Inflammatory macrophage treated with lipopolysaccharide for 1 hour (primary cell): ENCODE measurements around the gene CES5A.
"Not testable (repeated sequence)": the region's sequence is repeated elsewhere in the genome, so short reads cannot be mapped to it uniquely, and the experiment has no call there.

Experiments
- DNase-seq, 2 donors: peaks; one replicate each; pipeline ENCODE4 v3.0.0-alpha.2; 2020 to 2022

Gene CES5A

DNA sequence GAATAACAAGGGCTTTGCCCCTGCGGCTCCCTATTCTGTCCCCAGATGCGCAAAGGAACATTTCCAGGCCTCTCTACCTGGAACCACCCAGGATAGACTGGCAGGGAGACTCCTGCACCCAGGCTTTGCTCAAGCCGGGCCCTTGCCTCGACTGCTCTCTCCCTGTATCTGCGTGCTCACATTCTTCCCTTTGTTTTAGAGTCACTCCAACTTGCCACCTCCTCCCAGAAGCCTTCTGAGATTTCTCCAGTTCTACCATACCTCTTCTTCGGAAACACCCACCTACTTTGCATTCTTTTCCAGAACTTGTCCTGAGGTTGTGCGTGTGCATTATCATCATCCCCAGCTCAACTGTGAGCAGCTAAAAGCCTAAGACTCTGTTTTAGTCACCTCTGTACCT is 3.0 kb downstream of the CES5A start:
- no peak for DNase-seq

- DNase-seq = no peak
Observed at GRCh38 chr16:55871411-55872038, 3.6 kb downstream of the CES5A start.

GRCh38 chr16:55868980-55869379 is 6.2 kb downstream of the CES5A start:
- DNase-seq = no peak

DNA sequence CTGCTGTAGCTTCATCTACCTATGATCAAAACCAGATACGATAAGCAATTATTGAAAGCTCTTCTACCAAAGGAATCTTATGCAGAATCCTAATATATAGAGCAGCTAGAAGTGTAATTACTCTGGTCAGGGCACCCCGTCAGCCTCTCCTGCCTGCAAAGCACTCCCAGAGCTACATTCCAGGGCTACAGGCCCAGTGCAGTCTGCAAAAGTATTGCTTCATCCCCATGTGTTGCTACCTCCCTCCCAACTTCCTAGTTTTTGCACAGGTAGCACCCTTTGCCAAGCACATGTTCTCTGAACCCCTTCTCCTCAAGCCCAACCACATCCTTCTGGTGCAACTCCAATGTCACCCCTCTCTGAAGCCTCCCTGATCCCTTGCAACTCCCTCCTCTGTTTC is 7.0 kb downstream of the CES5A start:
- DNase-seq = no peak

DNA sequence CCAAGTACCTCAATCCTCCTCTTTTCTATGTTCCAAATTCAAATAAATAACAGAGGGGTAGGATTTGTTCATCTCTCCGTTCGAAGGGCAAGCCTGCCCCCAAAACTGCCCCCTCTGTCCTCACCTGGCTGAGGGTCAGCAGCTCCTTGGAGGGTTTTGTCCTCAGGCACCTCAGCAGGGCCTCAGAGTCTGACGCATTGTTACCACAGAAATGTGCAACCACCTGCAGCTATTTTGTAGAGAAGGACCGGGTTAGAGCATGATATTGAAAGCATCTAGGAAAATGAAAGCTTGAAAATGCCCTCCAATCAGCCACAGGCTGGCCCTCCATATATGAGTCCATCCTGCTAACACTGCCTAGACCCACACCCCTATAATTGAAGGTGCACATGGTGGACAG is 13.9 kb downstream of the CES5A start:
- DNase-seq = no peak

- not testable (repeated sequence) for DNase-seq
Observed at GRCh38 chr16:55857650-55858049, 17.5 kb downstream of the CES5A start.

- no peak for DNase-seq
Observed at GRCh38 chr16:55856950-55857349, 18.2 kb downstream of the CES5A start.

DNA sequence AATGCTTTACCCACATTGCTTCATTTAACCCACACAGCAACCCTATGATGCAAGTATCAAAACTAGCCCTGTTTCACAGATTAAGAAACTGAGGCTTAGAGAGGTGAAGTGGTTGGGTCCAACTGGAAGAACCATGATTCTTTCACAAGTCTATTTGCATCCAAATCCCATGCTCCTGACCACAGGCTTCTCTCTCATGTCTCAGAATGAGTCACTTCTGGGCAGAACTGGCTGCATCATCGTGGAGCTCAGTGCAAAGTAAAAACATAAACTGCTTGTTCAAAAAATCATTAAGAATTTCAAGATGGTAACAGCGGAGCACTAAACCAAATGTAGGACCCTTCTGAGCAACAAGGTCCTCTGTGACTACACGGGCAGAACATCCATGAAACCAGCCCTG is 22.1 kb downstream of the CES5A start:
- no peak for DNase-seq

DNA sequence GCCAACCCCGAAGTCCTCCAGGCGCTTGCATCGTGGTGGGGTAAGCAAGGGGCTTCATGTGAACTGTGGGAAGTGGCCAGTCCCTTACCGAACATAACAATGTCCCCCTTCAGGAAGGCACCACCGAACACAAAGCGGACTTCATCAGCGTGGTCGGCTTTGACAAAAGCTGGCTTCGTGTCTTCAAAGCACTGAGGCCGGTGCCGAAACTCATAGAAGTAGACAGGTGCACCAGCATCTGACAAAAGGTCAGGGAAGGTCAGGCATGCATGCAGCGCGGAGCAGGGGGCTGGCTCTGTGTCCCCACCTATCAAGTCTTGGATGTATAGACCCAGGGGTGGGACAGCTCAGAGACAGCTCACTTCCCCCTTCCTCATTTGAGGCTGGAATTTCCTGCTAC is 25.6 kb downstream of the CES5A start:
- no peak for DNase-seq

DNA sequence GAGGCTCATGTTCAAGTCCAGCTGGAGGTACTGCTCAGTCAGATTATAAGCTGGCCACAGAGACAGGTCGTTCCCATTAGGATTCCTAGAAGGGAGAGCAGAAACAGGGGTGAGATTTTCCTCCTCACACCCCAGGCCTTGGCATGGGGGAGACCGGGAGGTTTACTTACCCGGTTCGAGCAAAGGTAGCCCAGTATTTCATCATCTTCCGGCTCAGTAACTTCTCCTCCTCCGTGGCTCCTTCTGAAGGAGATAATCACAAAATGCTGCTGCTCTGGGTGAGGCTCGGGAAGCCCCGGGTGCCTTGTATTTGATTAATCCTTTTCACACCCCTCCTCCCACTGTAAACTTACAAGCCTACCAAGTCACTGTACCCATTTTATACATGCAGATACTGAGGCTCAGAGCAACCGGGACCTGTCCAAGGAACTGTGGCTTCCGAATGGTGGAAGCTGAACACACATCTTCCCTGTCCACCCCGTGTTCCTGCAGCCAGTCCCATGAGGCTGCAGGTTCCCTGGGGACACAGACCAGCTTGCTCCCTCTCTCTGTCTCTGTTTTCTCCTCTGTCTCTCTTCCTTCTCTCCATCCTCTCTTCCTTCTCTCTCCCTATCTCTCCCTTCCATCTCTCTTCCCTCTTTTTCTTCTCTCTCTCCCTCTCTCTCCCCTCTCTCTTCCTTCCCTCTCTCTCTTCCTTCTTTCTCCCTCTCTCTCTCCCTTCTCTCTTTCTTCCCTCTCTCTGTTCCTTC is 28.4 kb downstream of the CES5A start:
- no peak for DNase-seq

- DNase-seq = no peak
Observed at GRCh38 chr16:55843105-55843395, 32.1 kb downstream of the CES5A start.

GRCh38 chr16:55842369-55843104 is 32.6 kb downstream of the CES5A start:
- DNase-seq = peak; percentile 29 to 79

- DNase-seq = peak; percentile 65 to 70
Observed at GRCh38 chr16:55839115-55839514, 36.1 kb downstream of the CES5A start.

DNA sequence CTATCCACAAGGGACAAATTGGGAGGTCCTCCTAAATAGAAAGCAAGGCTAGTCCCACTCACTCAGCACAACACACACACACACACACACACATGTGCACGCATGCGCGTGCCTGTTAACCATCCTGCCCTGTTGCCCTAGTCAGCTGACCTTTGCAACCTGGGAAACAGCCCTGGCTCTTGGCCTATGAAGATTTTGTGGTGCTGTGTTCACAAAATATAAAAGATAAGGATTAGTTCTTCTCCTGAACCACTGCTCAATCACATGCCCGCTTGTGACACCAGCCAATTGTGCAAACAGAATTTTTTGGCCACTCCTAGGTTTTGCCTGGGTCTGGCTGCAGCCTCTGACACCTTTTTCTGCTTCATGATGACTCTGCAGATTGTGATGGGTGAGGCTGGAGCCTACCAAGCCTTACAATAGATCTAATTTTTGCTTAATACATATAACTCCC is 39.0 kb downstream of the CES5A start:
- peak; percentile 51 to 52 for DNase-seq

DNA sequence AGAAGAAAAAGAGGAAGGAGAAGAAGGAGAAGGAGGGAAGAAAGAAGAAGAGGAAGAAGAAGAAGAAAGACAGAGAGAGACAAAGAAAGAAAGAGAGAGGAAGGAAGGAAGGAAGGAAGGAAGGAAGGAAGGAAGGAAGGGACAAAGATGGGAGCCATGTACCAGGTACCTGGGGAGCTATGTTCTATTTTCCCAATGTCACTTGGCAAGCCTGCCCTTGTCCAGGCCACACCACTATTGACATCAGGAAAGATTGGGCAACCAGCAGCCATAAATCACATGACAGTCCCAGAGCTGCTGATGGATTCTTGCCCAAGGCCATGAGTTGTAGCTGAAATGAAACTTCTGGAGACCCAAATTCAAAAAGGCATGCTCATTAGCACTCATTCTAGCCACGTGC is 39.6 kb downstream of the CES5A start:
- DNase-seq = peak; percentile 25 to 39

- DNase-seq = not testable (repeated sequence)
Observed at GRCh38 chr16:55835173-55835572, 40.0 kb downstream of the CES5A start.

GRCh38 chr16:55834049-55834448 is 41.1 kb downstream of the CES5A start:
- peak; percentile 12 to 18 for DNase-seq

DNA sequence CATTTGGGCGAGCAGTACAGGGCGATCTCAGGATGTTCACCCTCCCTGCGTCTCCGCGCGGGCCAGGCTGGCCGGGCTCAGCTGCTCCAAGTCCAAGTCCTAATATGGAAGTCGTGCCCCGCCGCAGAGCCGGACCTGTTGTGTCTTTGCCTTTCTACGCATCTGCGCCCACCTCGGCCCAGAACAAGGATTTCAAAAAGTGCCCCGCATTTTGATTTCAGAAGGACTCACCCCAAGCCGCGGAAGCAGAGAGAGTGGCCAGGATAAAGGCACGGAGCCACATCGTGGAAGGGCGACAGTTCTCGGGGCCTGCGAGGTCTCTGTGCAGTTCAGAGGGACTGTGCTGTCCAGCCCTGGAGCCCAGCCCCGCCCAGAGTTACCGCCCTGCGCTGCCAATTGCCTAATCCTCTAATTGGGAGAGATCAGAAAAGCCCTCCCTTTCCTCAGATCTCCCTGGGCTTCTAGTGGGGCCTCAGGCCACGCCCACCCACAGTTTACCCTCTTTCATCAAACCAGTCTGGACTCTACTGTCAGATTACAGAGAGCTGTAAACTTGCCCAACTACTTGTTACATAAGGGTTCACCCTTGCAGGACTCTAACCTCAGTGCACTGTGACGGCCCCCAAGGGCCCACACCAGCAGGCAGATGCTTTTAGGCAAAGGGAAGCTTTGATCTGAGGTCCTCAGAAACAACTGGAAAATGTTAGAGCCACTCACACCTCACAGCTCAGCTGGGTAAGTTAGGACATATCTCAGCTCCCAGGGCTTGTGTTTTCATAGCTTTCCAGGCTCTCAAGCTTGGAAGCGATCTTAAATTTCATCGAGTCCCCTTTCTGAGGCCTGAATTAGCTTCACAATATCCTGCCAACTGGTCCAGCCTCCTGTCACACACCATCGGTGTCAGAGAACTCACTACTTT is 42.1 kb downstream of the CES5A start, which contains the start of gene CES1:
TSS of gene CES1 (minus strand) at position 324 of the 919 bp plus-strand sequence. CDS start at position 283, 41 bp downstream.
- peak; percentile 60 to 74 for DNase-seq

- no peak for DNase-seq
Observed at GRCh38 chr16:55832425-55832772, 42.8 kb downstream of the CES5A start.

GRCh38 chr16:55830658-55831294 is 44.4 kb downstream of the CES5A start:
- no peak for DNase-seq

- not testable (repeated sequence) for DNase-seq
Observed at GRCh38 chr16:55829232-55829631, 45.9 kb downstream of the CES5A start.

- no peak for DNase-seq
Observed at GRCh38 chr16:55828680-55829079, 46.5 kb downstream of the CES5A start.
